GM20000 (cell line): Measurements from ENCODE around the gene RELL2.

ENCODE experiments used
- DNase-seq: peaks from one replicate; pipeline ENCODE4 v3.0.0; 2012; ENCODE audit warnings: low spot score
- TF ChIP-seq, protein P1 (sequence below): IDR thresholded peaks from 2 replicates; pipeline ENCODE4 v1.5.1; 2012; ENCODE audit warnings: mild to moderate bottlenecking, control low read depth; ENCODE audit errors: extremely low read depth, missing control alignments

RELL2 gene

GRCh38 chr5:141635646-141636045 lies 1.2 kb upstream of the RELL2 start:
- no peak for DNase-seq
- TF ChIP-seq, protein P1, sequence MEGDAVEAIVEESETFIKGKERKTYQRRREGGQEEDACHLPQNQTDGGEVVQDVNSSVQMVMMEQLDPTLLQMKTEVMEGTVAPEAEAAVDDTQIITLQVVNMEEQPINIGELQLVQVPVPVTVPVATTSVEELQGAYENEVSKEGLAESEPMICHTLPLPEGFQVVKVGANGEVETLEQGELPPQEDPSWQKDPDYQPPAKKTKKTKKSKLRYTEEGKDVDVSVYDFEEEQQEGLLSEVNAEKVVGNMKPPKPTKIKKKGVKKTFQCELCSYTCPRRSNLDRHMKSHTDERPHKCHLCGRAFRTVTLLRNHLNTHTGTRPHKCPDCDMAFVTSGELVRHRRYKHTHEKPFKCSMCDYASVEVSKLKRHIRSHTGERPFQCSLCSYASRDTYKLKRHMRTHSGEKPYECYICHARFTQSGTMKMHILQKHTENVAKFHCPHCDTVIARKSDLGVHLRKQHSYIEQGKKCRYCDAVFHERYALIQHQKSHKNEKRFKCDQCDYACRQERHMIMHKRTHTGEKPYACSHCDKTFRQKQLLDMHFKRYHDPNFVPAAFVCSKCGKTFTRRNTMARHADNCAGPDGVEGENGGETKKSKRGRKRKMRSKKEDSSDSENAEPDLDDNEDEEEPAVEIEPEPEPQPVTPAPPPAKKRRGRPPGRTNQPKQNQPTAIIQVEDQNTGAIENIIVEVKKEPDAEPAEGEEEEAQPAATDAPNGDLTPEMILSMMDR = no peak

DNA sequence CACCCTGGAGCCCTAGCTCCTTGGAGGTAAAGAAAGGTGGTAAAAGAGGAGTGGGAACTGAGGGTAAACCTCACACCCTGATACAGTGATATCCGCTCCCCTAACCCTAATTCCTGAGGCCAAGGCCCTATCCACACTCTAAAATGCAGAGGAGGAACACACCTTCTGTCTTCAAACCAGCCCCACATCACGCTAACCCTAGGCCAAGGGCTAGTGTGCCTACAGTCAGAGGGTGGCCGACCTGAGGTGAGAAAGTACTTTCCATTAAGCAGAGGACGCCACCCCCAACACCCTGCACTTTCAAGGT lies 738 bp upstream of the RELL2 start:
- no peak for DNase-seq
- TF ChIP-seq, protein P1 = no peak

DNA sequence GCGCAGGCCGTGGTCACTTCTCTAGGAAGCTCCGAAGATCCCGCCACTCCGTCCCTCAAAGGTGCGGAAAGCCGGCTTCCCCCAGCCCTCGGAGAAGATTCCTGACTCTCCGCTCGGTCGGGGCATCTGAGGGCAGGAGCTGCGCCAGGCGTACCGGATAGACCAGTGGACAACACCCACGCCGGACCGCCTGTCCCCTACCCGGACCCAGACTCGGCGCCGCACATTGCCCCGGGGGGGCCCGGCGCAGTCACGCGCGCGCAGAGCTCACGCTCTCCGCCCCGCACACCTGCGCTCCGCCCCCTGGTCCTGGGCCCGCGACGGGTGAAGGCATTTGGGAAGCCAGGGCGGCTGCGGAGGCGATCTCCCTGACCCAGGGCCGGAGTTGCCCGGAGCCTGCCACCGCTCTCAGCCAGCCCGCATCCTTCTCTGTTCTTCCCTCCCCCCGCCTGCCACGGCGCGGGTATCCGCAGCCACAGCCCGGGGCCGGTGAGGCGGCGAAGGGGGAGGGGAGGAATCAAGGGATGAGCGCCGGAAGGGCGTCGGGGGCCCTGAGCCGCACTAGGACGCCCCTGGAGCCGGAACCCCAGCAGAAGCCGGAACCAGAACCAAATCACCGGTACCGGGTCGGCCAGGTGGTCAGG lies 448 bp downstream of the RELL2 start:
- TF ChIP-seq, protein P1 = no peak
- DNase-seq = peak; percentile 52

GRCh38 chr5:141637767-141638419 lies 1.1 kb downstream of the RELL2 start:
- TF ChIP-seq, protein P1 = peak; percentile 36
- peak; percentile 70 for DNase-seq

GRCh38 chr5:141638771-141639170 lies 2.0 kb downstream of the RELL2 start:
- no peak for DNase-seq
- TF ChIP-seq, protein P1 = no peak

DNA sequence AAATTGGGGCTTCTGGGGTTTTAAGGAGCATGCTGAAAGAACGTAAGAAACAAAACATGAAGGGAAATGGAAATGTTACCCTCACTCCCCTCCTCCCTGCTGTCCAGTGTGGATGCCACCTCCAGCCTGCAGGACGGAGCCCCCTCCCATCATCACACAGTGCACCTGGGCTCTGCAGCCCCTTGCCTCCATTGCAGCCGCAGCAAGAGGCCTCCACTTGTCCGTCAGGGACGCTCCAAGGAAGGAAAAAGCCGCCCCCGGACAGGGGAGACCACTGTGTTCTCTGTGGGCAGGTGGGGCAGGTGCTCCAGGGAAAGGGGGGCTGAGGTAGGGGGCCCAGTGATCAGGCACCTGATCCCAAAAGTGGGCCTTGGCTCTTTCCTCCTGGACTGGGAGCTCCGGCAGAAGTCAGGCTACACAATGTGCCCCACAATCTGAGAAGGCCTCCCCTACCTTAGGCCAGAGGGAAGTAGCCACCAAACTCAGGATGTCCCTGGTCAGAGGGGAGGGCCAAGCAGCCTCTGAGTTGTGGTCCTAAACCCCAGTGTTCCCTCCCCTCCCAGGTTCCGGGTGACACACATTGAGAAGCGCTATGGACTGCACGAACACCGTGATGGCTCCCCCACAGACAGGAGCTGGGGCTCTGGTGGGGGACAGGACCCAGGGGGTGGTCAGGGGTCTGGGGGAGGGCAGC lies 2.7 kb downstream of the RELL2 start:
- DNase-seq = no peak
- TF ChIP-seq, protein P1 = no peak

- TF ChIP-seq, protein P1 = no peak
- no peak for DNase-seq
These were observed 3.2 kb downstream of the RELL2 start for GRCh38 chr5:141640051-141640415.
